Head of caudate nucleus (tissue), 42 donors: ENCODE data around the gene RAB11B.
"Not testable (repeated sequence)": the region's sequence is repeated elsewhere in the genome, so short reads cannot be mapped to it uniquely, and the experiment has no call there.

Source experiments
- DNase-seq, 42 donors: peaks; one replicate each; pipeline versions ENCODE4 v3.0.0 to v3.0.0-alpha.2; 2020 to 2021; ENCODE audit warnings: mixed read lengths in 7 of 42
- intact Hi-C: fragments of 100-400 bp; cut with DNase I; formaldehyde crosslinking; loops from one replicate; pipeline ENCODE4 v1.15.0; 2022

The RAB11B gene

DNA sequence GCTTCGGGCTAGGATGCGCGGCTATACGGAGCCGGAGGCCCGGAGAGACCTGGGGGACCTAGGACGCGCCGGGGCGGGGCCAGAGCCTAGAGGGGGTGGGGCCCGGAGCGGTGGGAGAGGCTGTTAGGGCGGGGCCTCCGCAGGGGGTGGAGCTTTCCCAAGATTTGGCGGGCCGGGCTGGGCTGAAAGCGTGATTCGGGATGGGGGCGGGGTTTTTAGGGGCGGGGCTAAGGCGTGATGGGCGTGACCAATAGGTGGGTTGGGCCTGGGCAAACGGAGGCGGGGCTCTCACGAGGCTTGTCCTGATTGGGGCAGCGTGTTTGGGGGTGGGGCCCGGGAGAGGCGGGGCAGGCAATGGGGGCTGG lies 439 bp downstream of the RAB11B start:
- intact Hi-C loops = no loop called here
- peak; percentile 90 to 99 (median 96) for DNase-seq

DNA sequence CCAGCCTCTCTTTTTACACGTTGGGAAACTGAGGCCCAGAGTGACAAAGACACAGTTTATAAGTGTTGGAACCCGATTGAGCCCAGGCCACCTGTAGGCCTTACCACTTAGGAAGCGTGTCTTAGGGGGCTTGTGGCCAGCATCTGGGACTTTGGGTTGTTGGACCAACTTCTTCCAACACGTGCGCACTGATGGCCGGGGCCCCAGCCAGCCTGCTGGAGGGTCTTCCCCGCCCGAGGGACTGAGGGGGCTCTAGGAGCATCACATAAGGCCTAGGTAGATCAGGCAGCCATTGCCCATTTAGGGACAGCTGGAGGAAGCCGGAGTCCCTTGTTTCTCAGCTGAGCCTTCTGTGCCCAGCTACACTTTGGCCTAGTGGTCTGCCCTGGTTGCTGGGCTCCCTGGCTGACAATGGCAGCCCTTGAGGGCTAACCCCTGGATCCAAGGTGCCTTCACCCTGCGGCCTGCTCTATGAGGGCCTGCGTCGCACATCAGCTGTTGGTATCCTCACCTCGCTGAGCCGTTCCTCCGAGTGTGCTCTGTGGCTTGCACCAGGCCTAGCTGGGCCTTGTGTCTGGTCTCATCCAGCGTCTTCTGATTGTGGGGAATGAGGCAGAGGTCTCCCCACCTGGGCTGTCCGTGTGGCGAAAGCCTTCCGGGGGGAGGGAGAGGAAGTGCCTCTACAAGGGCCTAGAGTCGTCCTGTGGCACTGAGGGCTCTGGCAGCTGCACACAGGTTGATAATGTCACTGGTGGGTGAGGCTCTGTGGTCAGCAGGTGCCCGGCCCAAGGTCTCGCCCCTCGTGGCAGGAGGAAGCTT lies 1.2 kb downstream of the RAB11B start:
- intact Hi-C loops = no loop called here
- DNase-seq = peak in 1 of 42 donors; percentile 36

DNA sequence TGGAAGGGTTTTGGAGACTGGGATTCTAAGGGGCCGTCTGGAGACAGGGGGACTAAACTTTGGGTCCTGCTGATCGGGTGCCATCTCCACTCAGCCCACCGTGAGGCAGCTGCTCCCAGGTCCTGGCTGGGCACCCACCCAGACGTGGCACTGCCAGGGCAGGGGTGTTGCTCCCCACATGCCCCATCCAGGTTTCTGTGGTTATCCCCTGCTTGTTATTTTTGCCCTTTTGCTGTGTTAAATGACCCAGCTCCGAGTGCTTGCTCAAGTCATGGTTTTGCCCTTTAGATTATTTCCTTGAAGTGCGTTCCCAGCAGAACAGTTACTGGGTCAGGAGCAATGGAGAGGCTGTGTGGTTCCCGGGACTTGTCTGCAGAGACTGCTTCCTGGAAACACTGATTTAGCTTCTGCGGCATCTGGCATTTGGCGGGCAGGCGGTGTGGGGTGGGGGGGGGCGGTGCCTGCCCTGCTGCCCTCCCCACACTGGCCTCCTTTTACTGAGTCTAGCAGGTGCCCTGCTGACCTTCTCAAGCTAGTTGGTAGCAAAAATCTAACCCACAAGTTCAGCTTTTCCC lies 1.9 kb downstream of the RAB11B start:
- intact Hi-C loops = no loop called here
- peak in 24 of 42 donors; percentile 17 to 78 (median 52) for DNase-seq

DNA sequence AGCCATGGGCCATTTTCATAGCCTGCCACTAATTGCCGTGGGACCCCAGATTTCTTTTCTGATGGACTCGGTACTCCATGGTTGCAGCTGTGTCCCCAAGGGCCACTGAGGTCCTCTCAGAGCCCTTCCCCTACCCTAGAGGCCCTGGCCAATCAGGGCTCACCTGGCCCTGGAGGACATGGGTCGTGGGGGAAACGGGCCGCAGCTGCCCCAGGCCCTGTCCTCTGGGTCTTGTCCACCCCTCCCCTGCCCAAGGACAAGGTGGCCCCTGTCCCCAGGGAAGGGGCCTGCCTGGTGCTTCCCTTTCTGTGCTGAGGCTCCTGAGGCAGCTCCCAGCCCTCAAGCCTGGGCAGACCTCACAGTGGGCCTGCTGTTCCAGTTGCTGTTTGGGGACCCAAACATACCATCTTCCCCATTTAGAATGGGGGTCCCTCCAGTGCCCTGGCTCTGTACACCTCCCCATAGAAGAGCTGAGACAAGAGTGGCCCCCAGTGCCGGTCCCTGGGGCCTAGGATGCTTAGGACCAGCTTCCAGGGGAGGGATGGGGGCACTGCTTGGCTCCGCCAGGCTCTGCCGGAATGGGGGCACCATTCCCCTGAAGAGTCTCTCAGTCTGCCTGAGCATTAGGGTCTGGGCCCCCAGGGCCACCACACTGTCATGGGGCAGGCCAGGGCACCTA lies 3.2 kb downstream of the RAB11B start:
- intact Hi-C loops = no loop called here

DNA sequence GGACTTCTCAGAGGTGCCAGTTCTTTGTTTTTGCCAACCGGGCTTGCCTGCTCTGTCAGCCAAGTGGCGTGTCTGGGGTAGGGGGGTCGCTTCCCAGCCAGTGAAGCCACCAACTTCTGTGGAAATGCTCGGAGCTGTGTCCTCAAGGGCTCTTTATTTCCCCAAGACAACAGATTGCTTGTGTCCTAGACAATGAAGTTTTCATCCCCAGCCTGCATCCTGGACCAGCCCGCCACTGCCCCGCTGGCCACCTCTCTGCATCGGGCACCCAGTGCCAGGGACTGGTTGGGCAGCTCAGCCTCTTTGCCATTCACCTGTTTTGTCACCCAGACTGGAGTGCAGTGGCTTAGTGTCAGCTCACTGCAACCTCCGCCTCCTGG lies 3.7 kb downstream of the RAB11B start:
- intact Hi-C loops = no loop called here
- peak; percentile 65 to 94 (median 86) for DNase-seq

More for the DNA sequence above, 3.2 kb downstream of the RAB11B start:
- DNase-seq = peak in 1 of 42 donors; percentile 26

DNA sequence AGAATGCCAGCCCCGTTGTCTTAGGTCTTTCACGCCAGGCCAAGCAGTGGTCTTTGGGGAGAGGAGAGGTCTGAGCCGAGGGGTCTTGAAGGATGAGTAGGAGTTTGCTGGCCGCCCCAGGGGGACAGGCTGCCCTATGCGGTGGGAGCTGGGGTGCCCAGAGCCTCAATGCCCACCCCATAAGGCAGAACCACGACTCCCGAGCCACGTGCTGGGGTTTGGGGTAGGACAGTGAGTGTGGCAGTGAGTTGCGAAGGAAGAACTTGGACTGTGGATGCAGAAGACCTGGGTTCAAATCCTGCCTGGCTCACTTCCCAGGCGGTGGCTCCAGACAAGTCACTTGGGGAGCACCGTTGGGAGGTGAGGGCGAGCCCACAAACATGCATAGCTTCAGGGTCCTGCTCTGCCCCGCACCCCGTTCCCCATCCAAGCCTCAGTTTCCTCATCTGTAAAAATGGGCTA lies 5.5 kb downstream of the RAB11B start:
- DNase-seq = no peak
- intact Hi-C loops = loop anchor here (5.0 kb wide), 1 partner anchor 38 kb away; no protein-coding TSS in a partner anchor

DNA sequence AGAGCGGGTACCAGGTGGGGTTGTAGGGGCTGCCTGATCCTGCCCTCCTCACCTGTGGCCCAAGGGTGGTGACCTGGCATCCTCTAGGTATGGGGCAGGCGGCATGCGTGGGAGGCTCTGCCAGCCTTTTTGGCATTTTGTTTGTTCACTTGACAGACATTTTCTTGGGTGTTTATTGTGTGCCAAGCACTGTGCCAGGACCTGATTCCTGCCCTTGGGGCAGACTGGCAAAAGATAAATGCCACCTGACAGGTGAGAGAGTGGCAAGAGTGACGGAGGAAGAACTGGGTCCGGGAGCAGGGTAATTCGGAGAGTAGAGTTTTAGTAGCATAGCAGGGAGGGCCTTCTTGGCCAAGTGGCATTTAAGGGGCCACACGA lies 6.0 kb downstream of the RAB11B start:
- intact Hi-C loops = loop anchor here (5.0 kb wide), 1 partner anchor 39 kb away; no protein-coding TSS in a partner anchor
- no peak for DNase-seq

DNA sequence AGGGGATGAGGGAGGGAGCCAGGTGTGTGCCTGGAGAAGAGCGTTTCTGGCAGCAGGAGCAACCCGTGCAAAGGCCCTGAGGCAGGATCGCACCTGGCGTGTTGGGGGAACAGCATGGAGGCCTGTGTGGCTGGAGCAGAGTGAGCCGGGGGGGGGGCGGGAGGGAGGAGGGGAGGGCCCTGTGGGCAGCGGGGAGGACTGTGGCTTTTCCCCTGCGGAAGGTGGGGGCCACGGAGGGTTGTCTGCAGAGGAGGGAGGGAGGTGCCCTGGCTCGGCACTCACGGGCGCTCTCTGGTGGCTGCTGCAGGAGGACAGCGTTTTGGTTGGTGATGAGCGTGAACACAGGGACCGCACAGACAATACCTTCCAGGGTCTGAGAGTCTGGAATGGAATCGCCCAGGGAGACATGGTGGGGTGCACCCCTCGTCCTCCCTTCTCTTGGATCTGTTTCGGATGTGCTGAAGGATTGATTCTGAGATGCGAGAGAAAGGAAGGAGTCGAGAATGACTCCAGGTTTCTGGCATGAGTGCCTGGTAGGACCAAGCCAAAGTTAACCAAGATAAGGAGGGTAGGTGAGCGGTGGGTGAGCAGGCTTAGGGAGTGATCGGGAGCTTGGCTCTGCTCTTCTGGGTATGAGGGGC lies 6.5 kb downstream of the RAB11B start:
- intact Hi-C loops = loop anchor here (5.0 kb wide), 1 partner anchor 39 kb away; no protein-coding TSS in a partner anchor
- DNase-seq = peak; percentile 56 to 89 (median 80)

DNA sequence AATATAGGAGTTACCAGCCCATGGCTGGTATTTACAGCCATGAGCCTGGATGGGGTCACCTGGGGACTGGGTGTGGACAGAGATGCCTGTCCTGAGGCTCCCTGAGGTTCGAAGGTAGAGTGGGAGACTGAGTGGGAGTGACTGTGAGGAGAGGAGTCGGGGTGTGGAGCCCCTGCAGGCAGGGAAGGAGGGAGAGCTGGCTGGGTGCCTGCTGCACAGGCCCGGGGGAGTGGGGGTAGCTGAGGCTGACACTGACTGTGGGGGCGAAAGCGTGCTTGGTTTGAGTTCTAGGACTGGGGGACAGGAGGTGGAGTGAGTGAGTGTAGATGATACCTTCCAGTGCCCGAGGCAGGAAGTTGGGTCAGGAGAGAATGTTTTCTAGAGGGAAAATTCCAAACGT lies 7.1 kb downstream of the RAB11B start:
- DNase-seq = peak in 5 of 42 donors; percentile 13 to 58 (median 26)
- intact Hi-C loops = loop anchor here (5.0 kb wide), 1 partner anchor 40 kb away; no protein-coding TSS in a partner anchor

DNA sequence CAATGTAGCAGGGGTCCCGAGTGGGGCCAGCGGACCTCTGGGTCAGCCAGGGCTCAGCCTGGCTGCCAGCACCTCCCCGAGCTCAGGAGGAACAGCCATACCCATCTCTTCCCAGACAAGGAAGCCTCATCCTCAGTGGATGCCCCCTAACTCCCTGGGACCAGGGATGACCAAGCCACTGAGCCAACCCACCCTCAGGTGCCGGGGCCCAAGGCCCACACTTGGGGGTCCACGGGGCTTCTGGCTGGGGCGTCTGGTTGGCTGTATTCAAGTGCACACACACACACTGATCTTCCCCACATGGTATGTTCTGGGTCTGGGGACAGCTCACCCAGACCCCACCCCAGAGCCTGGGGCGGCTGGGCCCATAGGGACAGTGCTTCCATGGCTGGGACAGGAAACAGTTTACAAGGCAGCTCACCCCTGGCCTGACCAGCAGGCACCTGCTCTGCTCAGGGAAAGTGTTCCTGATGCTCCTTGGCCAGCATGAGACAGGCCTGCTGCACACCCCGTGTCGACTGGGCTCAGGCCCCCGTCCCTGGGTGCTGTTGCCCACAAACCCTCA lies 7.7 kb downstream of the RAB11B start:
- no peak for DNase-seq
- intact Hi-C loops = loop anchor here (5.0 kb wide), 1 partner anchor 41 kb away; no protein-coding TSS in a partner anchor

DNA sequence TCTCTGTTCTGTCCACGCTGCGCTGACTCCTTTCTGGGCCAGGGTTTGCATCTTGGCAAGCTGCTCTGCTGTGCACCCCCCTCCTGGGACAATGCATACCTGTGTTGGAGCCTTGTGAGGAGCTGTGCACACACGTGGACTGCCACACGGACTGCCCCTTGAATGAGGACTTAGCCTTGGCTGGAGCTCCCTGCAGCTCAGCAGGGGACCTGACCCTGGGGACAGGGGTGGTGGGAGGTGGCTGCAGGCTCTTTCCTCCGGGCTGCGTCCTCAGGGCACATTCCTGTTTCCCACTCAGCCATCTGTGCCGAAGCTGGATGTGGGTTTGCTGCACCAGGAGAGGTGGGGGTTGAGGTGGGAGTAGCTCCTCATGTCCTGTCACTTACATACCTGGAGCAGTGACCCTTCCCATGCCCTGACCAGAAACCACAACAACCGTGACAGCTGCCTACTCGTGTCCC lies 8.2 kb downstream of the RAB11B start:
- intact Hi-C loops = loop anchor here (5.0 kb wide), 1 partner anchor 41 kb away; no protein-coding TSS in a partner anchor
- peak in 1 of 42 donors; percentile 19 for DNase-seq

DNA sequence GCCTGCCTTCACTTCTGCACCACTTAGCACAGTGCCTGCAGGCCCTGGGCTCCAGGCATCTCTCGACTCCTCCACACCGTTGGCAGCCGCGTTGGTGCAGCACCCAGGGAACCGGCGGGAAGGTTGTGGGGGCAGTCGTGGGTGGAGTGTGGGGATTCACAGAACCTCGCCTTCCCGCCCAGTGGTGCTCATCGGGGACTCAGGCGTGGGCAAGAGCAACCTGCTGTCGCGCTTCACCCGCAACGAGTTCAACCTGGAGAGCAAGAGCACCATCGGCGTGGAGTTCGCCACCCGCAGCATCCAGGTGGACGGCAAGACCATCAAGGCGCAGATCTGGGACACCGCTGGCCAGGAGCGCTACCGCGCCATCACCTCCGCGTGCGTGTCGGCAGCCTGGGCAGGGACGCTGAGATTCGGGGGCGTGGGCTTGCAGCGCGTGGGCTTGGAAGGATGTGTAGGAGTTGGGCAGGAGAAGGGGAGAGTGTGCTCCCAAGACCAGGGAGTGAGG lies 9.6 kb downstream of the RAB11B start:
- peak in 25 of 42 donors; percentile 21 to 79 (median 61) for DNase-seq
- intact Hi-C loops = loop anchor here (5.0 kb wide), 1 partner anchor 42 kb away; no protein-coding TSS in a partner anchor

DNA sequence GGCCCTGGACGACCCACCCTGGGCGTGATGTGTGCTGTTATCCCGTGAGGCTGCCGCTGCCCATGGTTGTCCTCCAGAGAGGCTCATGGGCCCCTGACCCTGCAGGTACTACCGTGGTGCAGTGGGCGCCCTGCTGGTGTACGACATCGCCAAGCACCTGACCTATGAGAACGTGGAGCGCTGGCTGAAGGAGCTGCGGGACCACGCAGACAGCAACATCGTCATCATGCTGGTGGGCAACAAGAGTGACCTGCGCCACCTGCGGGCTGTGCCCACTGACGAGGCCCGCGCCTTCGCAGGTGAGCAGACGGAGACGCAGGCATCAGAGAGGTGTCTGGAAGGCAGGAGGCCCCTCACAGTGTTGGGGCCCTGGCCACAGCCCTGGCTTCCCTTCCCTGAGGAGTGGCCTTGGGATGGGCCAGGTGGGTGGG lies 11.8 kb downstream of the RAB11B start:
- intact Hi-C loops = no loop called here
- DNase-seq = no peak

DNA sequence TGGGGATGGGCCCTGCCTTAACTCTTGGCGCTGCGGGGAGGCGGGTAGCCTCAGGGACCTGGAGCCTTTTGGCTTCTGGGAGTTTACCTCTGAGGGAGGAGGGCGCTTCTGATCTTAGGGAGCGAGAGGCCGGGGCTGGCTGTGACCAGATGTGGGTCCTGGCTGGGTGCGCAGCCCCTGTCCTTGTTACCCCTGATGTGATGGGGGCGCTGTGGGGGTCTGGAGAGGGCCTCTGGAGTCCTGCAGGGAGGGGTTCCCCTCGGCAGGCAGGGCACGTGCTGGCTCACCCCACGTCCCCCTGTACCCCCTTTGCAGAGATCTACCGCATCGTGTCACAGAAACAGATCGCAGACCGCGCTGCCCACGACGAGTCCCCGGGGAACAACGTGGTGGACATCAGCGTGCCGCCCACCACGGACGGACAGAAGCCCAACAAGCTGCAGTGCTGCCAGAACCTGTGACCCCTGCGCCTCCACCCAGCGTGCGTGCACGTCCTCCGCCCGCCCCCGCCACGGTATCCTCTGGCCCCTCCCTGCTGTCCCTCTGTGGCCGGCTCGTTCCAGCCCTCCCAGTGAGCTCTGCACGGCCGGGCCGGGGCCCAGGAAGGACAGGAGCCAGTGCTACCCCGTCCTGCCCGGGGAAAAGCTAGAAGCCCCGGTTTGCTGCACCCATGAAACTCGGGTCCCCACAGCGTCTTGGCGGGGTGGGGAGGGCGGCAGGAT lies 13.1 kb downstream of the RAB11B start:
- no peak for DNase-seq
- intact Hi-C loops = no loop called here

DNA sequence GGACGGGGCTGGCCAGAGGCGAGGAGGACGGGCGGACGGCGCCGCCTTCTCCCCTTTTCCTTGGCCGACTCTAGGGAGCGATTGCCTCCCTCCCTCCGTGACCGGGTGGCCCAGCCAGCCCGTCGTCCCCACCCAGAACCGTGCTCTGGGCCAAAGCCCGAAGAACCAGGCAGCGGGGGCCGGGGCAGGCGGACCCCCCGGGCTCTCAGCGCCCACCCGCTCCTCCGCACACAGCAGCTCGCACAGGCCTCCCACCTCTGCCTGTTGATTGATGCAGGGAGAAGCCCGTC lies 13.6 kb downstream of the RAB11B start:
- intact Hi-C loops = no loop called here
- no peak for DNase-seq

DNA sequence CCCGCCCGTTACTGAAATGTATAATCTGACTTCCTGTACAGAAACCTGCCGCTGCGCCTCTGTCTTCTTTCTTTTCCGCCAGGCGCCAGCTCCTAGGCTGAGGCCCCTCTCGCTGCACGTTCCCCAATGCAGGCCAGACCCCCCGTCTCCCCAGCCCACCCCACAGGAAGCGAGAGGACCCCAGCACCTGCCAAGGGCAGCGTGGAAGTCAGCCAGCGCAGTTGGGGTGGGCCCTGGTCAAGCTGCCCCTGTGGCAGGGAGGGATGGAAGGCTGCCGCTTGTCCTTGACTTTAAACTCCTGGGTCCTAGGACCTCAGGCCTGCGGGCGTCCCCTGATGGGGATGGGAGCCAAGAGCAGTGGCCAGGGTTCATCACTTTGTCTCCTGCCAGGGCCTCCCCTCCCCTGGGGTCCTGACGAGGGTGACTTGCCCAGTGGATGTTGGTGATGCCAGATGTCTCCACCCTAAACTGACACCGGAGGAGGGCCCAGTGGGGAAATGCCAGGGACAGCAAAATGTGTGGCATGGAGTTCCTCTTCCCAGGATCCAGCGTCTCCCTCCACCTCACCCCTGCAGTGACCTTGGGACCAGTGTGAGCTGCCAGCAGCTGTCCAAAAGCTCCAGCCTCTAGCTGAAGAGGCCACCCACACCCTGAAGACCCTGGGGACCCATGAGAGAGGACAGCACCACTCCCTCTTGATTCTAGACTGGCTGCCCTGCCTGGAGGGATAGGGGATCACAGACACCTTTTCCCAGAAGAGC lies 14.4 kb downstream of the RAB11B start:
- intact Hi-C loops = no loop called here
- no peak for DNase-seq

DNA sequence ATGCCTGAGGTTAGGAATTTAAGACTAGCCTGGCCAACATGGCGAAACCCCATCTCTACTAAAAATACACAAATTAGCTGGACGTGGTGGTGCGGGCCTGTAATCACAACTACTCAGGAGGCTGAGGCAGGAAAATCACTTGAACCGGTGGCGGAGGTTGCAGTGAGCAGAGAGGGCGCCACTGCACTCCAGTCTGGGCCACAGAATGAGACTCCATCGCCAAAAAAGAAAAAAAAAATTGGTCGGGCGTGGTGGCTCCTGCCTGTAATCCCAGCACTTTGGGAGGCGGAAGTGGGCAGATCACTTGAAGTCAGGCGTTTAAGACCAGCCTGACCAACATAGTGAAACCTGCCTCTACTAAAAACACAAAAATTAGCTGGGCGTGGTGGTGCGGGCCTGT lies 20.6 kb downstream of the RAB11B start:
- intact Hi-C loops = loop anchor here (10.0 kb wide), 1 partner anchor 94 kb away; the partner anchor contains the start of gene PRAM1
- DNase-seq = not testable (repeated sequence)
